Right forelimb (tissue), 1 donor: ENCODE data around the gene PDLIM1.

Source experiments
- DNase-seq: peaks from one replicate; pipeline ENCODE4 v3.0.0-alpha.2; 2018

The PDLIM1 gene

DNA sequence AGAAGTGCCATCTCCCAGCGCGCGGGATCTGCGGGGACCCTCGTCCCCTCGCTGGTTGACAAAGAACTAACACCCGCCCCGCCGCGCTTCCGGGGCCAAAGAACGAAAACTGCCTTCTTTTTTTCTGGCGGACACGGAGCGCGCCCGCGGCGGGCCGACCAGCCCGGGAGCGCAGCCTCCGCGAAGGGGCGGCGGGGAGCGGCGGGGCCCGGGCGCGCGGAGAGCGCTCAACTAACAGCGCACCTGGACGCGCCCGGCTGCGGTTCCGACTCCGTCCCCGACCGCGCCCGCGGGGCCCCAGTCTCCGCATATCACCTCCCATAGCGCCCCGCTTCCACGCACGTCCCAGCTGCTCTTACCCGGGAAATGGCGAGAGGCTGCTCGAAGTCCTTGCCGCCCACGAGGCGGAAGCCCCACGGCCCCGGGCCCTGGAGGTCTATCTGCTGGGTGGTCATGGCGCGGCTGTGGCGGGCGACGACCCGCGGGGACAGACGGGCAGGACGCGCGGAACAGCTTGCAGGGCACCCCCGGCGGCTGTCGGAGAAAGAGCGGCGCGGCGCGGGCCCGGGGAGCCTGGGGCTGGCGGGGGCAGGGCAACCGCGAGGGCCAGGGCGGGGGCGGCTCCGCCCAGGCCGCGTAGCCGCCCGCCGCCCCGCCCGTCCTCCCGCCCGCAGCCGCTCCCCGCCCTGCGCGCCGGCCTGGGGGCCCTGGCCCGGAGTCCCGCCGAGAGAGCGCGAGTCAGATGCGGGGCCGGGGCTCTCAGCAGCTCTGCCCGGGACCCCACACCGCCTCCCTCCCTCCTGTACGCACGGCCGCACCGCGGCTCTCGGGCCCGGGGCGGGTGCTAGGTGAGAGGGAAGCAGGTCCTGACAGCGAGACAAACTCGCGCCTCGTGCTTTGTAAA is at the start of gene PDLIM1:
Gene PDLIM1, minus strand, starts transcription at position 543 of the 904 bp plus-strand sequence. Its CDS starts 88 bp downstream, at position 455.
- peak; percentile 68 for DNase-seq

- no peak for DNase-seq
These were observed 49.1 kb upstream of the PDLIM1 start for GRCh38 chr10:95339863-95340262.

- DNase-seq: no peak
These were observed 46.8 kb upstream of the PDLIM1 start for GRCh38 chr10:95337423-95338160.

- no peak for DNase-seq
These were observed 45.9 kb upstream of the PDLIM1 start for GRCh38 chr10:95336702-95337101.

- DNase-seq: no peak
These were observed 45.3 kb upstream of the PDLIM1 start for GRCh38 chr10:95335933-95336699.

DNA sequence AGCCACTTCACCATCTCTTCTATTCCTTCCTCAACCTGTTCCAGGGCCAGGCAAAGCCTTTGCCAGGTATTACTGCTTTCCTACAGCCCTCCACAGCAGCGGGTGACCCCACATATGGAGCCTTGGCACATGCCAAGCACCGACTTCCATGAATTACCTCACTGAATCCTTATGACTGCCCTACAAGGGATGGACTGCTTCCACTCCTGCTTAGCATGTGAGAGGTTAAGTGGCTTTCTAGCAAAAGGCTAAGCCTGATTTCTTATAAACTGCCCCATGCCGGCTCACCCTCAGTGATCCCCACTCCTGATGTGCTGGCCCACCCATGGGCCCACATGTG is 44.0 kb upstream of the PDLIM1 start:
- no peak for DNase-seq

DNA sequence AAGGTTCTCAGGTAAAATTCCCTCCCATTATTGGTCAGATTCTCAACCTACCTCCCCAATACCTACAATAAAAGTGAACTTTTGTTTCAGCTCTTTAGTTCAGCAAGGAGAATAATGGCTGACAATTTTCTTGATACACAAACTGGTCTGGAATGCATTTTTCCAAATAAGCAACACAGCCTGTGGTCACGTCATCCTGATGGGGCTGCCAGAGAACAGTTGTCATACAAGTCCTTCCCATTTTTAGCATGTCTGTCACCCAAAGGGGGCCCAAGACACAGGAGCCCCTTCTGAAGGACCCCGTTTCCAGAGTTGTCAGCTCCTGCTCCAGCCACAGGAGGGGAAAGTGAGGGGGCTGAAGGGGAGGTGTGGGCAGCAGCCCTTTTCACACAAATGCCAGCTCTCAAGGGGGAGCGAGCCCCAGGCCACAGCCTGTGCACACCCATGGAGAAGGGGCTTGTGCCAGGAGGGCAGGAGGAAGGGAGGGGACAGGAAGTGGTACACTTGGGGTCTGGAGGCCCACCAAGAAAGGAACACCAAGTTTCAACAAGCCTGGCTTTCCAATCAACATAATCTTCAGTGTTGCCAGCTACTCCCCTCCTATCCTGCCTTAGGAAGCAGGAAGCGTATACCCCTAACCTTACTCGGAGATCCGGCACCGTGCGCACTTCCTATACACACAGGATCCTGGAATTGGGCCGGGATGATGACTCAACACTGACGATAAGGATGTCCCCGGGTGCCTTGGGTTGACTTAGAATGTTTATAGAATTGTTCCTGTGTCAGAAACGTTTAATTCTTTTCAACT is 43.4 kb upstream of the PDLIM1 start:
- no peak for DNase-seq

DNA sequence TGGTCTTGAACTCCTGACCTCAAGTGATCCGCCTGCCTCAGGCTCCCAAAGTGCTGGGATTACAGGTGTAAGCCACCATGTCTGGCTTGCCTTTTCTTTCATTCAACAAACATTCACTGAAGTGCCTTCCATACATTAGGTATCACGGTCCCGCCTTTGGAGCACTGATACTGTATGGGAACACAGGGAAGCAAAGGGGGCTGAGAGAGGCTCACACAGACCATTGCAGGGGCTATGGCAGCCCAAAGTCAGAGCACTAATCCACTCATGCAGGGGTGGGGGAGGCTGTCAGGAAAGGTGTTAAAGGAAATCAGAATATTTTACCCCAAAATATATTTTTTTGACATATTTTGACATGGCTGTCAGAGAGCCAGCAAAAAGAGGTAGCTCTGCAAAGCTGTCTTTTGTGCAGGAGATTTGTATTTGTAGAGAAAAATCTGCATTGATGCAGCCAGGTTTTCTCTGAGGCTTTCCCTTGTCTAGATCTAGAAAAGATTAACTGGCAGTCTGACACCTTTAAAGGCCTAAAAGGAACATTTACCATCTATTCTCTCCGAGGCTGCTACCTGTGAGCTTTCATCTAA is 42.0 kb upstream of the PDLIM1 start:
- no peak for DNase-seq

DNA sequence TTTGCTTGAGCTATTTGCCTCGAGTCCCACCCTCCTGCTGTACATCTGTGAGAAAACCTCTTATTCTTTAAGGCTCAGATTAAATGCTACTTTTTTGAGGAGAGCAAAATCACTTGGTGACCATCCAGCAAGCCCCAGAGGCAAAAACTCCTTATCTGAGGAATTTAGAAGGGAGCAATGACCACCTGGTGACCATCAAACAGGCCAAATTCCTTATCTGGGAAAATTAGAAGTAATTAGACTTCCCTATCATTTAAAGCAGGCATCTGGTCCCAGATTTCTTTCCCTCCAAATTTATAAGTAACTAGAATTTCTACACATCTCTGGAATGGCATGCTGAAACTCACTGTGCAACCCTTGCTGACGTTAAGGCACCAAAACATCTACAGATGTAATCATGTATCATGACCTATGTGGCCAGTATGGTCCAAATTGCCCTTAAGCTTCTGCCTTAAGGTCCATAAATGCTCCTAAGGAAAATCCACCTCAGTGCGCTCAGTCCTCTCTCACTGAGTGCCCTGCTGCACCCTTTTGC is 40.9 kb upstream of the PDLIM1 start:
- no peak for DNase-seq

GRCh38 chr10:95330966-95331453 is 40.2 kb upstream of the PDLIM1 start:
- no peak for DNase-seq

DNA sequence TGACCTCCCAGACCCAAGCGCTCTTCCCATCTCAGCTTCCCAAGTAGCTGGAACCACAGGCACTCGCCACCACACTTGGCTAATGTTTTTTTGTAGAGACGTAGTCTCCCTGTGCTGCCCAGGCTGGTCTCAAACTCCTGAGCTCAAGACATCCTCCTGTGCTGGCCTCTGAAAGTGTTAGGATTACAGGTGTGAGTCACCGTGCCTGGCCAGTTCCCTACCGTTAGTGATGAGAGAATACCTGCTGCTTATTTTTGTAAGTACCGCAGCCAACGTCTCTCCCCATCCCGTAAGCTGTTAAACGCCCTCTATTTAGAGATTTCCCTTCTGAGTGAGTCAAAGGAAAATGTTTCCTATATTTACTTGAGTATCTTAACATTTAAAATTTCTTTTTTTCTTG is 38.5 kb upstream of the PDLIM1 start:
- no peak for DNase-seq

GRCh38 chr10:95328013-95328412 is 37.2 kb upstream of the PDLIM1 start:
- DNase-seq: no peak

DNA sequence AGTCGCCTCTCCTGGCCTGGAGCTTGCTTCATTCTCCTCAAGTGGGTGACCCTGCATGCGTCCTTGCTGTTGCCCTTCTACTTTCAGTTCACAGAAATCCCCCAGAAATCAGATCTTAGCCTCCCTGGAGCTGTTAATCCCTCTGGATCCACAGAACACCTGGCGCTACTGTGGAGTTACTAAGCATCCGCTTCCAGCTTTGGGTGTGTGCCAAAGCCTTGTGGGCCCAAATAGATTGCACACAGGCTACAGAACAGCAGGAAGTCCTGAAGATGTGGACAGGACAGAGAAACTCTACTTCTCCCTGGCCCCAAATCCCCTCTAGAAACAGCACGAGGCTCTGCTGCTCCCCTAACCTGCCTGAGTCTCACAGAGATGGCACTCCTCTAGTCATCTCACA is 36.6 kb upstream of the PDLIM1 start:
- no peak for DNase-seq

DNA sequence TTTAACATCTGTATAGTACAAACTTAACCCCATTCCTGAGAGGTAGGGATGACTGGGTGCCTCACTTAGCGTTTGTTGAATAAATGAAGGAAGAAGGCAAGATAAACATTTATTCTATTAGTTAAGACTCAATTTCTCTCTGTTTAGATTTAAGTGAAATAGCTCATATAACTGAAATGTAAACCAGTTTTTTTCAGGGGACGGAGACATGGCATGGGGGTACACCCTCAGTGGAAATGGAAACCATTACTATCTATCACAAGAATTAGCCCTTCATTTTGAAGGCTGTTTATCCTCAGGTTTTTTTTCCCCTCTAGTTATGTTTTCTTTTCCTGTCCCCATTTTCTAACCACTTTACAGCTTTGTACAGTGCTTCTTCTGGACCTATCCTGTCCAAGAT is 35.6 kb upstream of the PDLIM1 start:
- no peak for DNase-seq

- no peak for DNase-seq
These were observed 35.1 kb upstream of the PDLIM1 start for GRCh38 chr10:95325863-95326262.

DNA sequence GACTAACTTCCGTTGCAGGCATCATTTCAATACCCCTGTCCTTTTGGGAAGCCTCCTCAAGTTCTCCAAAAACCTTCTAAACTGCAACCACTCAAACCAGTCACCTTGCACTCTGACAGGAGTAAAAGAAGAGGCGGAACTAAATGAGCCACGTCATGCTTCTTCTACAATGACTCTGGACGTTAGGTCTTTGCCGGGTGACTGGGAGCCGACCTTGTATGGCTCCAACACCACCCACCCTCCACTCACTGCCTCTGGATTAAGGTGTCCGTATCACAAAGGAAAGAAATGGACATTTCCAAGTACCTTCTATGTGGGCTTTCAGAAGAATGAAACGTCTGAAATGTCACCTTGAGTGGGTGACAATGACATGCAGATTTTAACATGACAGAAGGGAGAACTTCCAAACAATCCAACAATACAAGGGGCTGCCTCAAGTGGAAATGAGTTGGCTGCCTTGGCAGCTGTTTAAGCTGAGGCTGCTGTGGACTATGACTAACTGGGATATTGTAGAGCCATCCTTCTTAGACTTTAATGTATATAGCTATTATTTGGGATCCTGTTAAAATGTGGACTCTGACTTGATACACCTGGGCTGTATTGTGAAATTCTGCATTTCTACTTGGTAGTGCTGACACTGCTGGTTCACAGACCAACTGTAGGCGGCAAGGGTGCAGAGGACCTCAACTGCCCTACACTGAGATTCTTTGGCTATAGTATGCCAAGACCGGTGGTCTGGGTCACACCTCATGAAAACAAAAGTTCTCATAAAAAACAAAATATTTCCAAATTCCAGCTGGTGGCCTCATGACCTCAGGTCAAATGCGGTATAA is 33.8 kb upstream of the PDLIM1 start:
- no peak for DNase-seq

- DNase-seq: no peak
These were observed 30.9 kb upstream of the PDLIM1 start for GRCh38 chr10:95321554-95322301.

- no peak for DNase-seq
These were observed 28.4 kb upstream of the PDLIM1 start for GRCh38 chr10:95319239-95319638.

DNA sequence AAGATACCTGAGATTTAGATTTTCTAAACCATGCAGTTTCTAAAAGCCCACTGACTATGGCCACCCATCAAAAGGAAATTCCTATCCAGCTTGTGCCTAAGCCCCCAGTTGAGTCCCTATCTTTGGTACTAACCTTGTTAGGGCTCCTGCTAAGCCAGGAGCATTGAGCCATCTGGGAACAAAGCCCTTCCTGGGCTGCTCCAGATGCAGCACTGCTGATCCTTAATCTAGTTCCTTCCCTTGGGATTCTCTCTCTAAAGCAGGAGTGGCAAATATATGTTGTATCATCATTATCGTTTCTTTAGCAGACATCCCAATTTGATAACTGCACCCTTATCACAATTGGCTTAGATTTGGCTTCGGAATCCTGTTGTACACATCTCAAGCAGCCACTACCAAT is 24.7 kb upstream of the PDLIM1 start:
- no peak for DNase-seq
